GM18505 (cell line): ENCODE results near the gene RNASE4.
"Not testable (repeated sequence)": the region's sequence is repeated elsewhere in the genome, so short reads cannot be mapped to it uniquely, and the experiment has no call there.

ENCODE experiments used
- ATAC-seq: cut with Tn5 transposase; IDR thresholded peaks from one replicate; pipeline ENCODE4 v1.9.1; 2021; ENCODE audit not compliant: unreplicated experiment
- POLR2A ChIP-seq: IDR thresholded peaks from 4 replicates; pipeline ENCODE4 v1.6.1; 2011; ENCODE audit warnings: borderline replicate concordance; ENCODE audit not compliant: insufficient read depth, insufficient read length; ENCODE audit errors: extremely low read depth

RNASE4 gene

DNA sequence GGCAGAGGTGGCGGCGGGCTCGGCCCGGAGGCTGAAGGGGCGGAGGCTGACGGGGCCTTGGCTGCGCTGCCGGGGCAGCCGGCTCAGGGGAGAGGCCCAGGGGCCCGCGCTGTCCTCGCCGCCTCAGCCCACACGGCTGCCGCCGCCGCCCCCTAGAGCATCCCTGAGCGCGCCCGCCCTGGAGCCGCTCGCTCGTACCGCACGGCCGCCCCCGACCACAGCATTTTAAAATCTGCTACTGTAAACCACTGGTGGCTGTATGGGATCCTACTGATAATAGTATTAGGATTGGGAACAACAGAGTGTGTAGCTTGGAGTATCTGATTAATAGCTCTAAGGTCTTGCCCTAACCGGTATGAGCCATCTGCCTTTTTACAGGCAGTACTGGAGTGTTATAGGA is 39.1 kb downstream of the RNASE4 start:
- no peak for ATAC-seq
- no peak for TF ChIP-seq POLR2A

DNA sequence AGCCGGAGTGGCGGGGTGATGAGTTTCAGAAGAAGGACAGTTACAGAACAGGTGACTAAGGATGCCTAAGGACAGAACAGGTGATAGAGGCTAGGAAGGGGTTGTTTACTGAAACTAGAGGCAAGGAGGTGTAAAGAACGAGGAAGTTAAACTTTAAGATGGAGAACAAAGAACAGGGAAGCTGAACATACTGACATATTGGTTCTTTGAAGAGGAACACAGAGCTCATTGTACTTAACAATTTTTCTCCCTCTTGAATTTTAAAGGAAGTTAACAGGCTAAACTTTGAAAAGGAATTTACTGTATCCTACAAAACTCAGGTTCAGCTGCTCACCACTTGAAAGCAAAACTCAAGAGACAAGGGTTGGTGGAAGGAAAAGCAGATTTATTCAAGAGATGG is 41.8 kb downstream of the RNASE4 start:
- ATAC-seq, result not testable (repeated sequence)

DNA sequence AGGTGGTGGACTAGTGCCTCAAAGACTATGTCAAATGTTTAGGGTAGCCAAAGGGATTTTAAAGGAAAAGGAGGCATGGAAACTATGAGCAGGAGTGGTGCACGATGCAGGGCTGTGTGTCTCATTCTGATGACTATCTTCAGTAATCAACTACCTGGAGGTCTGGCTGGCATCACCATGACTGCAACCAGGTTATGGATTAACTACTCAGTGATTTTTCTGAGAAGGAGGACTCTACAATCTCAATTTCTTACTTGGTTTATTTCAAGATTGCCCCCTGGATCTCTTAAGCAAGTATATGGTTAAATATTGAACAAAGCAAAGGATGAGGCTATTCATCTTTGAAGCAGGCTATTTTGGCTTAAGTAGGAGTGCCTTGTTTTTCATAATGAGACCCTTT is 42.2 kb downstream of the RNASE4 start:
- no peak for TF ChIP-seq POLR2A
- no peak for ATAC-seq

DNA sequence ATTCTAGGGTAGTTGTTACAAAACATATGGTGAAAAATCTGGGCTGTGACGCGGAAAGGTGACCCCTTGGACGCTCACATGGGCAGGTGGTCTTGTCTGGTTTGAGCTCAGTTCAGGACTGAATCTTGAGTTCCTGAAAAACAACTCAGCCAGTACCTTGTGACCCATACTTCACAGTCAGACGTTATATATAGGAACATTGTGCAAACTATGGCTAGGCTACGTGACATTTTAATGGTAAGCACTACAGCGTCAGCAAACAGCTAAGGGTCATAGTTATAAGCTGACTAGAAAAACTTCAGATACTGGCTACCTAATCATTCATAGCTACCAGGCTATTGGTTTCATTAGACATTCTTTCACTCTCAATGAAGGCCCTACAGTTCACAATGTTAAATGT is 46.5 kb downstream of the RNASE4 start:
- ATAC-seq, result no peak
- TF ChIP-seq POLR2A, result no peak

DNA sequence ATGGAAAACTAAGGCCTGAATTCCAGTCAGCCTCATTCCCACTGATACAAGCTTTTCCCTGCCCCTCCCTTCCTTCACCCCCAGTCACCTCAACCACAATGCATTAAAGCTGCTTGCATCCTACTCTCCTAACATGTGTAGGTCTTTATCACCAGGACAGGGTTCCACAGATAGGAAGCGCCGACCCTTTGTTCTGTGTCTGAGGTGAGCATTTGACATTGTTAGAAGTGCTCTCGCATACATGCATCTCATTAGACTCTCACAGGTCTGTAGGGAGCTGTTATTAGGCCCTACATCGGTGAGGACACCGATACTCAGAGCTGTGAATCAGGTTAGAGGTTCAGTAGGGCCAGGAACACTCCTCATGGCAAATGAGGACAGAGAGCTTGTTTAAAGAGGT is 48.1 kb downstream of the RNASE4 start:
- no peak for TF ChIP-seq POLR2A
- no peak for ATAC-seq

DNA sequence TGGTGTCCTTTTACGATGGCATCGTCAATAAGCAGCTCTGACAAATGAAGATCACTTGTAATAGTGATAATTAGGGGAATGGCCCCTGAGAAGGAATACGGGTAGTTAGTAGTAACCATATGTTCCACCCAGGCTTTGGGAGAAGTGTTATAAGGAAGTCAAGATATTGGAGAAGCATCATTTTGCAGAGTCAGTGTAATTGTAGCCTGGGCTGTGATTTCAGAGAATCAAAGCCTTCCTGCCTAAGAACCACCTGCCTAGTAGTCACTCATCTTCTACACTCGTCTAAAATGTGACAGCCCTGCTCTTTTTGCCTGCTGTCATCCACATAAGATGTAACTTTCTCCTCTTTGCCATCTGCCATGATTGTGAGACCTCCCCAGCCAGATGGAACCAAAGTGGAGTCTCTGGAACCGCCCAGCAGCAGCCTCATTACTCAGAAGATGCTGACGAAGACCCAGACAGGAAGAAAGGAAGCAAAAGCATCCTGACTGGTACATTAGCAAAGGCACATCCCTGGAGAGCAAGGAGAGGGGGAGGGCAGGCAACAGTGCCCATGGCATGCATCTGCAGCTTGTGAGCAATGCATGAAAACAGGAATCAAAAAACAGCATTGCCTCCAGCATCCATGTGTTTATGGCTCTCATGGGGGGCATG is 48.7 kb downstream of the RNASE4 start:
- ATAC-seq, result no peak
- no peak for TF ChIP-seq POLR2A

DNA sequence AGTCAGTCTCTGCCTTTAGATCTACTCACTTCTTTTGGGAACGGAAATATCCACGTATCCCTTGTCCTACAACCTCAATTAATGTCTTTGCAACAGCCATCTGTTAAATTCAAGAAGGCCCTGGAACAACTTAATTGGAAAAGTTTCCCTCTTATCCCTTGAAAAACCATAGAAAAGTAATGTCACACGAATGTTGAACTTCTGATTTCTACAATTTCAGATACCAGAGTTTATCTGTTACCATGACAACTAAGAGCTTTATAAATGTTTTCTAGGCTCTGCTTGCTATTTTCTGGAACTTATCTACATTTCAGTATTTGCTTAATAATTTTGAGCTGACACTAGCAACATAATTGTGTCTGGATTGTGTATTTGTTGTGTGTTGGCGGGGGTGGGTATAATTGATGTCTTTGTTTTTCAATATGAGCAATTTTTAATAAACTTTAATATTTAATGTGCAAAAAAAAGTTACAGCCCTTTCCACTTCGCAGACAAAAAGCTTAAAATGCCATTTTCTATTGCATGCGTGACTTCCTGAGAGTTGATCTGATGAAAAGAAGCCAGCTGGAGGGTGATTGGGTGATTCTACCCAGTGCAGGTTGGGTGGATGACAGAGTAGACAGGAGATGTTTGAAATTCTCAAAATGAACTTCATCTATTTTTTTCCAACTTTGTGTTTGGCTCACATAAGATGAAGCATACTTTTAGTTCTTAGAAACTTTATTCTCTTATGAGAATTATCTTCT is 49.5 kb downstream of the RNASE4 start:
- ATAC-seq, result no peak
- no peak for TF ChIP-seq POLR2A

DNA sequence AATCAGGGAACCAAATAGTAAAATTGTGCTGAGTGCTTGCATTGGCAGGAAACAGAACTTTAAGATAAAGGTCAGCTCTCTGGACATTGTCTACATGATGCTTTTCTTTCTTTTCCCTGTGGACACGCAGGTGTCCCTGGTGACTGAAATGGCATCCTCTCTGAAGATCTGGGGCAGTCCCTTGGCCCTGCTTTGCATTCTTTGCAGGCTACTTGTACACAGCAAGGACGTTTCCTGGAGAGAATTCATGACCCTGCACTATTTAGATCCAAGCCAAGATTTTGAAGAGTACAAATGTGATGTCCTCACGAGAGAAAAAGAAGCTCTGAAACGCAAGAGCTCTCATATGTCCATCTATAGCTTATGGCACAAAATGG is 50.1 kb downstream of the RNASE4 start:
- TF ChIP-seq POLR2A, result no peak
- ATAC-seq, result no peak

DNA sequence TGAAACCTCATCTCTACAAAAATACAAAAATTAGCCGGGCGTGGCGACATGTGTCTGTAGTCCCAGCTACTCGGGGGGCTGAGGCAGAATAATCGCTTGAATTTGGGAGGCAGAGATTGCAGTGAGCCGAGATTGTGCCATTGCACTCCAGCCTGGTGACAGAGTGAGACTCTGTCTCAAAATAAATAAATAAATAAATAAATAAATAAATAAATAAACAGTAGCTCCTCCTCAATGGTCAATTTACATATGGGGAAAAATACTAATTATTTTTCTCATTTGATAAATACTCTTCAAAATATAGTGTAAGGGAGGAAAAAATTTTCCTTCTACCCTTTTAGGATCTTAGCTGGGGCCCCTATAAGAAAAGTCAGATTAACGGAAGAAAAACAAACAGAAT is 53.9 kb downstream of the RNASE4 start:
- ATAC-seq, result not testable (repeated sequence)

DNA sequence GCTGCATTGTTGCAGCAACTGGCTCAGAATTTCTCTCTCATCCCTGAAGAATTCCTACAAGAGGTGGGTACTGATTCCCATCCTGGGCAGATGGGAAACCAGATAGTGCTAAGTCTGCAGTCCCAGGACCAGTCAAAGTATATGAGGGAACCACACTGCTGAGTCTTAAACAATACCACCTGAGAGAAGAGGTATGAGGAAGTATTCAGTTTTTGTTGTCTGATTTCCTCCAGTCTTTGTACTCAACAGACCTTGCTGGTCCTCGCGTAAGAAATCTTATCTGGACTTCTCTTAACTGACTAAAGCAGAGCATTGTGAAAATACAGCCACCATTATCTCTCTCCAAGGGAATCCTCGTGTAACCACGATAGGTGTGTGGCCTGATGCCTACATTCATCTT is 57.8 kb downstream of the RNASE4 start:
- TF ChIP-seq POLR2A, result no peak
- ATAC-seq, result no peak

DNA sequence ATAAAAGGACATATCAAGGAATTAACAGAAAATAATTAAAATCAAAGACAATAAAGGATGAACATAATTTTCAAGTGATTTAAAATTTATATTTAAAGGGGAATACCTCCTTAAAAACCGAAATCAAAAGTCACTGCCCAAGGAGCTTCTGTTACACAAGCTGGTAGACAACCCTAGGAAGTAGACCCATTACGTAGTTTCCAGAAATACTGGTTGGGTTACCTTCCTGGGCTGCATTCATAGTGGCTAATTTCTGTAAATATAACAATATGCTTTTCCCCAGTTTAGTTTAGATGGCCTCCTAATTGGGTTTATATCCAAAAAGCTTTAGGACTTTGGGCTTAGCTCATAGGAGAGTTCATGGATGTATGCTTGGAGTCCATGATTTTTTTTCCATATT is 59.2 kb downstream of the RNASE4 start:
- TF ChIP-seq POLR2A, result no peak
- no peak for ATAC-seq

DNA sequence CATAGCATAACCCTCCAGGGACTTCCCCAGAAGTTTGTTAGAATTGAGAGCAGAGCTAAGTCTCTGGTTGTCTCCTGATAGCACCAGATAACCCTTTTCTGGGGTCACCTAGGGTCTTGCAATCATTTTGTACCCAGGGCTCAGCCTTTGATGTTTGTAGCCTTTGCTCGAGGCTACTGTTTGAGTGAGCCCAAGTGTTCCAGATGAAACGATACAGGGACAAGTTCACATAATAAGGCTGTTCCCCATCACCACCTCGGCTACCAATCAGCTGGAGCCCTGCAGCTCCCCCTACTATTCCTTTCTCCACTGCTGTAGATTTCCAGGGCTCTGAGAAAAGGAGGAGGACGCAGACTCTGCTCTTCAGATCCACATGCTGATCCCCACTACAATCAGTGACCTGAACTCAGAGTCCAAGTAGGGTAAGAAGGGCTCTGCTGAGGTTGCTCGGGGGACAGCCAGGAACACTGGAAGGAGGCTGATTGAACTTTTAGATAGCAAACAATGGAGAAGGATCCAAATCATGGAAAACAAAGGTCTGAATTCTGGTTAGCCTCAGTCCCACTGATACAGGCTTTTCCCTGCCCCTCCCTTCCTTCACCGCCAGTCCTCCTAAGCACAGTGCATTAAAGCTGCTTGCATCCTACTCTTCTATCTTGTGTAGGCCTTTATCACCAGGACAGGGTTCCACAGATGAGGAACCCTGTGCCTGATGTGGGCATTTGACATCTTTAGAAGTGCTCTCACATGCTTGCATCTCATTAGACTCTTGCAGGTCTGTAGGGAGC is 61.4 kb downstream of the RNASE4 start, which contains the start of gene EDDM3A:
EDDM3A (plus strand) TSS at position 317 of the 788 bp plus-strand sequence. CDS start 1,694 bp downstream, outside the sequence.
- no peak for ATAC-seq
- TF ChIP-seq POLR2A, result no peak

DNA sequence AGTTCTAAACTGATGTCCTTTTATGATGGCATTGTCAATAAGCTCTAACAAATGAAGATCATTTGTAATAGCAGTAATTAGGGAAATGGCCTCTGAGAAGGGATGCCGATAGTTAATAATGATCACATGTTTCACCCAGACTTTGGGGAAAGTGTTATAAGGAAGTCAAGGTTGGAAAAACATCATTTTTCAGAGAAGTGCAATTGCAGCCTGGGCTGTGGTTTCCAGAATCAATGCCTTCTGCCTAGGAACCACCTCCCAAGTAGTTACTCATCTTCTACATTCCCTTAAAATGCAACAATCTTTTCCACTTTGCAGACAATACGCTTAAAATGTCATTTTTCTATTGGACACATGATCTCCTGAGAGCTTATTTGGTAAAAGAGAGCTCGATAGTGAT is 62.2 kb downstream of the RNASE4 start:
- ATAC-seq, result no peak
- no peak for TF ChIP-seq POLR2A

DNA sequence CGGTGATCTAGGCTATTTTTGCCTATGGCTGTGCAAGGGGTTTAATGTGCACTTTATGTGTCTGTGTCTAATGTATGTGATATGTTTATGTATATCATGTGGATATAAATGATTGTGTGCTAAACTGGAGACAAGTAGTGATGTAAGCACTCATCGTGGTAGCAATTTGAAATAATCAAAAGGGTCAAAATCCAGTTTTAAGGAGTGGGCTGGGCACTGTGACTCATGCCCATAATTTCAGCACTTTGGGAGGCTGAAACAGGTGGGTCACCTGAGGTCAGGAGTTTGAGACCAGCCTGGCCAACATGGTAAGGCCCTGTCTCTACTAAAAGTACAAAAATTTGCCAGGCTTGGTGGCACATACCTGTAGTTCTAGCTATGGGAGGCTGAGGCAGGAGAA is 64.1 kb downstream of the RNASE4 start:
- TF ChIP-seq POLR2A, result no peak
- no peak for ATAC-seq
